Choroid plexus epithelial cell (primary cell): ENCODE results near the gene SYMPK.
A peak's percentile ranks its signal among the peaks of the same experiment; 100 is the strongest.

ENCODE experiments used
- DNase-seq: peaks from one replicate; pipeline ENCODE4 v3.0.0-alpha.2; 2010; ENCODE audit warnings: low read depth
- H3K4me3 ChIP-seq: 2 replicates; pipeline ENCODE4 v1.5.1; 2011; ENCODE audit warnings: low read depth, mild to moderate bottlenecking, control low read depth, low read length, moderate library complexity
- CTCF ChIP-seq: conservative IDR thresholded peaks from 2 replicates; pipeline ENCODE4 v1.5.1; 2011; ENCODE audit warnings: low read depth, mild to moderate bottlenecking, control low read depth, inconsistent platforms, low read length, moderate library complexity

Gene SYMPK

GRCh38 chr19:45852983-45853382 lies 10.0 kb downstream of the SYMPK start:
- DNase-seq, result no peak
- H3K4me3 ChIP-seq, result no peak overlapping the region
- no peak for TF ChIP-seq CTCF

- TF ChIP-seq CTCF, result no peak
- peak; percentile 13 for DNase-seq
- H3K4me3 ChIP-seq, result no peak overlapping the region
Measured at GRCh38 chr19:45852145-45852750, 10.7 kb downstream of the SYMPK start.

GRCh38 chr19:45848922-45849321 lies 14.0 kb downstream of the SYMPK start:
- peak; percentile 53 for TF ChIP-seq CTCF
- no peak overlapping the region for H3K4me3 ChIP-seq
- peak; percentile 34 for DNase-seq

GRCh38 chr19:45847663-45848062 lies 15.3 kb downstream of the SYMPK start:
- DNase-seq, result no peak
- no peak overlapping the region for H3K4me3 ChIP-seq
- no peak for TF ChIP-seq CTCF

- H3K4me3 ChIP-seq, result no peak overlapping the region
- TF ChIP-seq CTCF, result no peak
- no peak for DNase-seq
Measured at GRCh38 chr19:45842198-45842597, 20.7 kb downstream of the SYMPK start.

GRCh38 chr19:45834970-45835369 lies 28.0 kb downstream of the SYMPK start:
- TF ChIP-seq CTCF, result no peak
- H3K4me3 ChIP-seq, result no peak overlapping the region
- no peak for DNase-seq

- no peak for DNase-seq
- no peak overlapping the region for H3K4me3 ChIP-seq
- no peak for TF ChIP-seq CTCF
Measured at GRCh38 chr19:45828945-45829344, 34.0 kb downstream of the SYMPK start.
